SK-N-DZ (cell line): ENCODE results near the gene SP7.
"Not testable (repeated sequence)": the region's sequence is repeated elsewhere in the genome, so short reads cannot be mapped to it uniquely, and the experiment has no call there.

ENCODE experiments used
- DNase-seq: peaks from one replicate; pipeline ENCODE4 v3.0.0-alpha.2; 2015; ENCODE audit warnings: low spot score

The SP7 gene

DNA sequence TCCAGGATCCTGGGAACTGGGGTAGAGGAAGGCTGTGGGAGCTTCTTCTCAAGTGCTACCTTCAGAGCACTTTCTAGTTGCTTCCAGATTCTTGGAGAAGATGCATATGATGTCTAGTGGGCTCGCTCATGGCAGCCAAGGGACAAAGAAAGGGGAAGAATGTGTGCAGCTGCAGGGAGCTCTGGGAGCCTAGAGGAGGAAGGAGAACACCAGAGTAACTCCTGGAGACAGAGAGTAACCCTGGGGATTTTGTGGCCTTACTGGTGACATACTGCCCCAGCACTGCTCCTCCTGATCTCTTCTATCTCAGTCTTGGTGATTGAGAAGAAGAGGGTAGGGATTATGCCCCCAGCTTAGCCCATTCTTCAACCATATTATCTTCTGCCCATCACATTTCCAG, 10.3 kb upstream of the SP7 start:
- no peak for DNase-seq

DNA sequence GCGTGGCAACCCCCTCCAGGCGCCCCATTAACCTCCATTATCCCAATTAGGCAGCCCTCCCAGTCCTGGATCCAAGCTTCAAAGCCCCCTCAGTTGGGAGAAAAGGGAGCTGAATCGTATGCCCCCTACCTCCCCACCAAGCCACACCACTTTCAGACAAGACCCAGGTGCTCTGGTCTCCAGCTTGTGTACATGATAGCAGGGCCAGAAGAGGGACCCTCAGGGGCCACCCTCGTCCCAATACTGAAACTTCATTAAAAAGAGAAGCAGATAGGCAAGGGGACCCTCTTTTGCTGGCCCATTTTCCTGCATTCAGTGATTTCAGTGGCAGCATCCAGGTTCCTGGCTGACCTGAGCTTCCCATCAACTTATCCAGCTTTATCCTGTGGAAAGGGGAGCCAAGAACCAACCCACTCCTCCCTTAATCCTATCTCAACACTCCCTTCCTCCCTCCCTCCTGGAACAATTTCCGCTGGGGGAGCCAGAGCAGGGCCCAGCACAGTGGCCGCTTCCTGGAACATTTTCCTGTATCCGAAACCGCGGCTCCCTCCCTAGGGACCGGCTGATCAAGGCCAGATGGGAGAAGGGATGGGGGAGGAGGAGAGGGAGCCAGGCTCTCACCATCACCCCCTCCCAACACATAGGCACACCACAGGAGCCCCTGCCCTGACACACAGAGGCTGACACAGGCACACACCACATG, 9.5 kb upstream of the SP7 start:
- DNase-seq = peak; percentile 73

GRCh38 chr12:53344824-53345485, 8.8 kb upstream of the SP7 start:
- peak; percentile 74 for DNase-seq

DNA sequence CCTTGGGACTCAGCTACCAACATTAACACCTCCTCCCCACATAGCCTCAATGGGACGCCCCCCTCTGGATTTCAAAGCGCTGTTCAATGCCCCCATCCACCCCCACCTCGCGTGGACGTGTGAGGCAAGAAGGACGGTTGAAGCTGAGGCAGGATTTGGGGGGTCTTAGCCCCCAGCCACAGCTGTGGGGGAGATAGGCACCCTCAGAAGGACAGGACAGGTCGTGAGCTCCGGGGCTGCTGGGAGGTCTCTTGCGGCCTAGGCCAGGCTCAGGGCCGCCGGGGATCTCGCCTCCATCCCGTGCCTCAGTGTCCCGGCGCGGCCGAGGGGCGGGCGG, 8.3 kb upstream of the SP7 start:
- no peak for DNase-seq

- no peak for DNase-seq
Measured at GRCh38 chr12:53343969-53344368, 7.8 kb upstream of the SP7 start.

- DNase-seq = no peak
Measured at GRCh38 chr12:53343449-53343848, 7.3 kb upstream of the SP7 start.

- no peak for DNase-seq
Measured at GRCh38 chr12:53340398-53340797, 4.2 kb upstream of the SP7 start.

GRCh38 chr12:53338916-53339315, 2.8 kb upstream of the SP7 start:
- DNase-seq = peak; percentile 88

- no peak for DNase-seq
Measured at GRCh38 chr12:53338017-53338416, 1.9 kb upstream of the SP7 start.

DNA sequence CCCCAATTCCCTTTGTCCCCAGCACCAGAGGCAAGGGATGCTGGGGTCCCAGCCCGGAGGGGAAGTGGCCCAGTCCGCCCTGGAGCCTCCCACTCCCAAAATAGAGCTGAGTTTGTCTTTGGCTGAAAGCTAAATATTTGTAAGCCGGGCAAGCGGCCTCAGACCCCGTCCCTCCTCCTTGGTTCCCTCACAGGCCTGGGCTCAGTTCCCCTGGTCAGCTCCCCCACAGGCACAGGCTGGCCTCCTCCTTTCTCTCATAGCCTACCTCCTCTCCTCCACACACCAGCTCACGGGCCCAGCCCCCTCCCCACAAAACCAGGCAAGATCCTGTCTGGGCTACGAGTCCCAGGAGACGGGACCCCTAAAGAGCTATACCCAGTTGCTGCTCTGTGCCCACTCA, 1.3 kb downstream of the SP7 start:
- DNase-seq = no peak

DNA sequence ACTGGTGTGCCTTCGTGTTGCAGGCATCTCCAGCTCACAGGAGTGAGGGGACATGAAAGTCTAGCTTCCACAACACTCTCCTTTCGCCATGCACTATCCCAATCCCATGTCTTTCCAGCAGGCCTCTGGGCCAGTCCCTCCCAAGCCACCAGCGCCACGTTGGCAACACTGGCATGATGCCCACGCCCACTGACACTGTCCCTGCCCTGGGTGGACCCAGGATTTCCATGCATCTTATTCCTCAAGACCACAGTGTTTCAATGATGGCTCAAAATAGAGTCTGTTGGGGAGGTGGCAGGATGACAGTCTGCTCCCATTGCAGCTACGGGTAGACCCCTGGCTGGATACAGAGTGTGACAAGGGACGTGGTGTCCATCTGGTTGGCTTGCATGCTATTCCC, 2.3 kb downstream of the SP7 start:
- DNase-seq = no peak

DNA sequence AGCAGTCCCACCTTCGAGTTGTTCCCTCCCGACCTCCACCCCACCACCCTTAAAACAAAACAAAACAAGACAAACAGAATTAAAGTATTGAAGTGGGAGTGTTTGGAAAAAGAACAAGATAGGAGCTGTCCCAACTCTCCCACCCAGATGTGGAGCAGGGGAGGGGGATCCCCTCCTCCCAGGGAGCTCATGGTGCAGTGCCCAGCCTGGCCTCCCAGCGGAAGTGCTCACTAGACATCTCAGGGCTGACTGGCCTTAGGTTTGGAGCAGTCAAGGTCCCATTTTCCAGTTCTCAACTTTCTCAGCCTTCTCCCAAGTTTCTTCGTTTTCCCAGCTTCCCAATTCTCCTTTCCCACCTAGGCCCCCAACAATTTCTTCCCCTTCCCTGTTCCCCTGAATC, 2.9 kb downstream of the SP7 start:
- no peak for DNase-seq

DNA sequence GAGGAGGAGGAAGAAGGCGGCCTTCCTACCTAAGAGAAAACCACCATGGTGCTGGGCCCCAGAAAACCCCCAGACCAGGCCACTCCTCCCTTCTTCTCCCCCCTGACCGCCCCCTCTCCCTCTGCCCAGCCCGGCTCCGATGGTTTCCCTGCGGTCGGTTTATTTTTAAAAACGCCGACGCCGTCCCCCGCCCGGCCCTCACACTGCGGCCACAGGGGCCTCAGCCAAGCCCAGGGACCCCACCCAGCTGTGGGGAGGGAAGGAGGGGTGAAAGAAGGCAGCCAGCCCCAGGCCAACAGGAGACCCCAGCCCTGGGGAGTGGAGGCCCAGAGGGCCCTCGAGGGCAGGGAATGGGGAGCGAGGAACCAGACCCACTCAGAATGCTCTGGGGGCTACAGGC, 3.4 kb downstream of the SP7 start:
- no peak for DNase-seq

GRCh38 chr12:53332339-53332738, 3.8 kb downstream of the SP7 start:
- not testable (repeated sequence) for DNase-seq

- DNase-seq = no peak
Measured at GRCh38 chr12:53330671-53331070, 5.5 kb downstream of the SP7 start.

GRCh38 chr12:53328043-53328435, 8.1 kb downstream of the SP7 start:
- DNase-seq = peak; percentile 42

DNA sequence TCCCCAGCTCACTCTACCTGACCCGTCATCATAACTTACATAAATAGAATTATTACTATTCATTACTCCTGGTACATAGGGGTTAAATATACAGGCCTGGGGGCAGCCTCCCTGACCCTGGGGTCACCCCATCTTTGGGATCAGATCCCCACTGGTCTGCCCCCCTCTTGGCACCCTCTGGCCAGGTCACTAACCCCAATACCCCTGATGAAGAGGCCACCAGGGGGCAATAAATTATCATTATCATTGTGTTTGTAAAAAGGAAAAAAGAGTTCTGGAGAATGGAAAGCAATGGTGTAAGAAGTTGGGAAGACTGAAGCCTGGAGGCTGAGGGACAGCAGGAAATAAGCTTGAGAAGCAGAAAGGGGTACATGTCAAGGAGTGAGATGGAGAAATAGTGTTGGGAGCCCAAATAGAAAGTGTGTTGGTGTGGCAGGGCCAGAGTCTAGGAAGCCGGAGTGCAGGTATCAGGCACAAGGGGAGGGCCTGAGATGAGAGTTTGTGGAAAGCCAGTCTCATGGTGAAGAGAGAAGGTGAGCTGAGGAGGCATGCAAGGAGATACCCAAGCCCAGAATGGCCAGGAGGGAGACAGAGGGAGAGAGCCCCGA, 8.6 kb downstream of the SP7 start:
- peak; percentile 34 for DNase-seq

- no peak for DNase-seq
Measured at GRCh38 chr12:53326460-53327185, 9.5 kb downstream of the SP7 start.

DNA sequence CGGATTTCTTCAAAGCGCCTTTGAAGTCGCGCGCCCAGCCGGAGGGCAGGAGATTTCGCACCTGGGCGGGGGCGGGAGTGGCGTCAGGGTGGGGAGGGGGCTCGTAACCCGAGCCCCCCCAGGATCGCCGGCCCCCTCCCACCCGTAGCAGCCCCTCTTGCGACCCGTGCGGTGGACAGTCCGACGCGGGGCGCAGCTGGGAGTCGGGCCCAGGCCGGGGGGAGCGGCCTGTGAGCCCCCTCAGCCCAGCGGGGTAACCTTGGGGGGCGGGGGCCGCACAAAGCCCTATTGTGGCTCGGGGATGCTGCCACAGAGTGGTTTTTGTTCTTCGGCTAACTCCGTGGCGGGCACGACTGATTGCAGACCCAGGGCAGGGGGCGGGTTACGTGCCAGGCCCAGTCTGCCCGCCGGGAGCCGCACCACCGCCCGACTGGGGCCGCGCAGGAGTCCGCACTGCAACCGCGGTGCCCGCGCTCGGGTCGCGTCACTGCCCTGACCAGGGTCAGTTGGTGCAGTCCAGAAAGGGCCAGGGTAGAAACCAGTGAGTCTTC, 10.6 kb downstream of the SP7 start:
- DNase-seq = no peak

DNA sequence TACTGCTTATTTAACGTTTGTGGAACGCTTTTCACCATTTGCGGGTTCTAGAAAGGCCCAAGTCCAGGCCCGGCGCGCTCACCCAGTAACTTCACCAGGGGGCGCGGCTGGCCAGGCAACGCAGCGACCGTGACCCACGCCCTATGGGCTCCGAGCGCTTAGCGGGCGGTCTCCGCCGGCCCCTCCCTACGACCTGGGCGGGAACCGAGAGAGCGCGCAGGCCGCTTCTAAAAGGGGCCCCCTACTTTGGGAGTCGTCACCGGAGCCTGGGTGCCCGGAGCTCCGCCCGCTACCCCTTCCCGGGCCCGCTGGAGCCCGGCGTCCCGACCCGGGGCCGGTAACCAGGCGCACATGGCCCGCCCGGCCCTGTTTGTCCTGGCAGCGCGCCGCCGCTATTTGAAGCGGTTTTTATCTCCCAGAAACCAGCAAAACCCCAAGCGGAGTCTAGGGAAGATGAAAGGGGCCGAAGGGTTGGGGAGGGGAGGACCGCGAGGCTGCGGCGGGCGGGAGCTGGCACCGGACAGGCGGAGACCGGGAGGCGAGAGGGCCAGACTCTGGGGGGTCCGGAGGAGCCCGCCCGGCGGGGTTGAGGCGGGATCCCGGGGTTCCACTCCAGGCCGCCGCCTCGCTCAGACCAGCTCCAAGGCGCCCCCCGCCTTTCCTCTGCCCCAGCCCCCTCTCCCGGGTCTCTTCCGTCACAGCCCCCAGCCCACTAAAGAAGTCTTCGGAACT, 11.2 kb downstream of the SP7 start:
- peak; percentile 86 for DNase-seq

DNA sequence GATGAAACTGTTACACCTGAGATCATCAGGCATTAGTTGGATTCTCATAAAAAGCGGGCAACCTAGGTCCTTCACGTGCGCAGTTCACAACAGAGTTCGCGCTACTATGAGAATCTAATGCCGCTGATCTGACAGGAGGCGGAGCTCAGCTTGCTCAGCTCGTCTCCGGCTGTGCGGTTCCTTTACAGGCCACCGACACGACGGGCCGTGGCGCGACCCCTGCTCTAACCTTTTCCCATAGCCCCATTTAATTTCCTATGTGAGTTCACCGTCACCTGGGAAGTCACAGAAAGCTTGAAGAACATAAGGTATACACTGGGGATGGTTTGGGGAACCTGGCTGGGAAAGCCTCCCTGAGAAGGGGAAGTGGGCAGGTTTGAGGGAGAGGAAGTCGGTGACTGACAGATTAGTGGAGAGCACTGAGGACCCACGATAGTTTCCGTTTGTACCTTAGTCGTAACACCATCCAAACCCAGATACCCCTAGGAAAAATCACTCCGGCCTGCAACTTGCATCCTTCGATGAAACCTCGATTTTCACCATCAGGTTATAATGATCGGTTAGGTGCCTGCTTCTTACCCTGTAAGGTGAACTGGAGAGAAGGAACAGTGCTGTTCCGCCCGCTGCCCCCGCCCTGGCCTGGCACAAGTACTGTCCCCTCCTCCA, 11.9 kb downstream of the SP7 start:
- DNase-seq = peak; percentile 50
